ENCODE results near the gene TRMT6.

Gene TRMT6

GRCh38 chr20:5950271-5951031, at the start of gene TRMT6, which contains the start of gene MCM8:
Gene TRMT6 (minus strand): TSS chr20:5950533. CDS start chr20:5950405, 128 bp downstream.
Gene MCM8 (plus strand): TSS chr20:5950652. CDS start chr20:5952016, 1,364 bp downstream.
- DNase-seq = peak; percentile 98

- no peak for DNase-seq
These were observed 49.5 kb upstream of the TRMT6 start for GRCh38 chr20:5999783-6000182.

- DNase-seq = peak; percentile 73
These were observed 46.4 kb upstream of the TRMT6 start for GRCh38 chr20:5996765-5997164.

- DNase-seq = no peak
These were observed 41.5 kb upstream of the TRMT6 start for GRCh38 chr20:5991623-5992441.

- no peak for DNase-seq
These were observed 40.6 kb upstream of the TRMT6 start for GRCh38 chr20:5990946-5991345.

GRCh38 chr20:5989539-5989938, 39.2 kb upstream of the TRMT6 start:
- no peak for DNase-seq

- DNase-seq = no peak
These were observed 37.0 kb upstream of the TRMT6 start for GRCh38 chr20:5987383-5987782.

- DNase-seq = no peak
These were observed 30.6 kb upstream of the TRMT6 start for GRCh38 chr20:5980720-5981538.

- DNase-seq = no peak
These were observed 29.5 kb upstream of the TRMT6 start for GRCh38 chr20:5979801-5980200.

- no peak for DNase-seq
These were observed 27.6 kb upstream of the TRMT6 start for GRCh38 chr20:5977975-5978374.

- DNase-seq = no peak
These were observed 26.9 kb upstream of the TRMT6 start for GRCh38 chr20:5977223-5977622.

GRCh38 chr20:5975778-5976177, 25.4 kb upstream of the TRMT6 start:
- no peak for DNase-seq

GRCh38 chr20:5974531-5974930, 24.2 kb upstream of the TRMT6 start:
- no peak for DNase-seq

- DNase-seq = no peak
These were observed 23.6 kb upstream of the TRMT6 start for GRCh38 chr20:5973971-5974370.

GRCh38 chr20:5973172-5973571, 22.8 kb upstream of the TRMT6 start:
- no peak for DNase-seq

GRCh38 chr20:5971203-5971602, 20.9 kb upstream of the TRMT6 start:
- DNase-seq = no peak

- DNase-seq = no peak
These were observed 20.0 kb upstream of the TRMT6 start for GRCh38 chr20:5970381-5970780.

- no peak for DNase-seq
These were observed 19.6 kb upstream of the TRMT6 start for GRCh38 chr20:5969940-5970339.

- DNase-seq = no peak
These were observed 19.1 kb upstream of the TRMT6 start for GRCh38 chr20:5969348-5969935.

- no peak for DNase-seq
These were observed 18.1 kb upstream of the TRMT6 start for GRCh38 chr20:5968462-5968861.

GRCh38 chr20:5967469-5967868, 17.1 kb upstream of the TRMT6 start:
- no peak for DNase-seq

- no peak for DNase-seq
These were observed 426 bp downstream of the TRMT6 start for GRCh38 chr20:5949943-5950270.

- DNase-seq = peak; percentile 85
These were observed 3.1 kb downstream of the TRMT6 start for GRCh38 chr20:5947276-5947675.

Measured in activated CD4-positive, alpha-beta T cell treated with anti-CD3 and anti-CD28 coated beads, Interleukin-10, Interleukin-2, amounts not matched to agents 100 ng/mL and 50 ng/mL, durations not matched to agents 16 hours and 8 hours (primary cell).